Neuronal stem cell (in vitro differentiated cells): ENCODE measurements around the gene MARCHF5.
A peak's percentile ranks its signal among the peaks of the same experiment; 100 is the strongest.

ENCODE experiments used
- DNase-seq: peaks from one replicate; pipeline ENCODE4 v3.0.0-alpha.2; 2013; ENCODE audit warnings: low spot score
- H2AFZ ChIP-seq: one replicate; pipeline ENCODE4 v1.6.1; 2013; ENCODE audit warnings: mild to moderate bottlenecking, low read length, inconsistent platforms
- H2AK5ac ChIP-seq: 2 replicates; pipeline ENCODE4 v1.6.1; 2013; ENCODE audit warnings: low read depth, mild to moderate bottlenecking, inconsistent platforms, low read length, moderate library complexity, mixed read lengths
- H2BK120ac ChIP-seq: 2 replicates; pipeline ENCODE4 v1.6.1; 2013; ENCODE audit warnings: low read depth, mild to moderate bottlenecking, inconsistent platforms, low read length, moderate library complexity, mixed read lengths
- H2BK12ac ChIP-seq: one replicate; pipeline ENCODE4 v1.6.1; 2013; ENCODE audit warnings: low read length, inconsistent platforms
- H2BK15ac ChIP-seq: 2 replicates; pipeline ENCODE4 v1.6.1; 2013; ENCODE audit warnings: mild to moderate bottlenecking, low read length, inconsistent platforms, mixed read lengths
- H2BK5ac ChIP-seq: one replicate; pipeline ENCODE4 v1.6.1; 2013; ENCODE audit warnings: inconsistent platforms, mild to moderate bottlenecking, low read length, moderate library complexity
- H3K14ac ChIP-seq: one replicate; pipeline ENCODE4 v1.6.1; 2013; ENCODE audit warnings: low read length, inconsistent platforms
- H3K18ac ChIP-seq: 2 replicates; pipeline ENCODE4 v1.6.1; 2013; ENCODE audit warnings: low read length, inconsistent platforms
- H3K23ac ChIP-seq: 2 replicates; pipeline ENCODE4 v1.6.1; 2013; ENCODE audit warnings: low read depth, mild to moderate bottlenecking, mixed read lengths, low read length, inconsistent platforms; ENCODE audit not compliant: poor library complexity
- H3K27ac ChIP-seq: replicated peaks from 3 replicates; pipeline ENCODE4 v1.5.1; 2013; ENCODE audit warnings: low read length, inconsistent platforms
- H3K27me3 ChIP-seq, 3 experiments: 2 replicates each; pipeline ENCODE4 v1.6.1; 2013; ENCODE audit warnings: low read length in 3 of 3, mild to moderate bottlenecking in 2 of 3, inconsistent platforms in 1 of 3, low read depth in 1 of 3, mixed read lengths in 1 of 3, moderate library complexity in 1 of 3; ENCODE audit not compliant: control insufficient read depth in 3 of 3, insufficient read depth in 3 of 3
- H3K36me3 ChIP-seq, 2 donors: replicated peaks in 1 of 2; 2 replicates each; pipeline ENCODE4 v1.6.1; 2013; ENCODE audit warnings: low read length in 2 of 2; ENCODE audit not compliant: control insufficient read depth in 2 of 2, insufficient read depth in 2 of 2
- H3K4ac ChIP-seq: 2 replicates; pipeline ENCODE4 v1.6.1; 2013; ENCODE audit warnings: inconsistent platforms, mild to moderate bottlenecking, low read length, moderate library complexity
- H3K4me1 ChIP-seq, 2 donors: 1 replicate in 1 of 2; 2 replicates in 1 of 2; pipeline ENCODE4 v1.6.1; 2013; ENCODE audit warnings: low read length in 2 of 2, low read depth in 1 of 2; ENCODE audit not compliant: control insufficient read depth in 2 of 2, insufficient read depth in 1 of 2
- H3K4me2 ChIP-seq: one replicate; pipeline ENCODE4 v1.6.1; 2013; ENCODE audit warnings: mild to moderate bottlenecking, low read length, inconsistent platforms; ENCODE audit not compliant: insufficient read depth, poor library complexity, severe bottlenecking
- H3K4me3 ChIP-seq, 2 donors: 2 replicates each; pipeline ENCODE4 v1.5.1; 2013; ENCODE audit warnings: low read length in 2 of 2, mild to moderate bottlenecking in 2 of 2, inconsistent platforms in 1 of 2, moderate library complexity in 1 of 2
- H3K79me1 ChIP-seq: one replicate; pipeline ENCODE4 v1.6.1; 2013; ENCODE audit warnings: low read depth, mild to moderate bottlenecking, inconsistent platforms, low read length, moderate library complexity
- H3K9ac ChIP-seq: one replicate; pipeline ENCODE4 v1.6.1; 2013; ENCODE audit warnings: mild to moderate bottlenecking, low read depth, low read length, inconsistent platforms; ENCODE audit not compliant: poor library complexity
- H3K9me3 ChIP-seq, 2 donors: replicated peaks in 1 of 2; 2 replicates each; pipeline versions ENCODE3 to v1.6.1; 2013; ENCODE audit warnings: low read length in 2 of 2, mild to moderate bottlenecking in 2 of 2, inconsistent platforms in 1 of 2, low read depth in 1 of 2, mixed read lengths in 1 of 2, moderate library complexity in 1 of 2; ENCODE audit not compliant: control insufficient read depth in 2 of 2, insufficient read depth in 1 of 2
- H4K8ac ChIP-seq: one replicate; pipeline ENCODE4 v1.6.1; 2013; ENCODE audit warnings: low read depth, mild to moderate bottlenecking, inconsistent platforms, low read length, moderate library complexity
- H4K91ac ChIP-seq: one replicate; pipeline ENCODE4 v1.6.1; 2013; ENCODE audit warnings: low read length, low read depth, mild to moderate bottlenecking, inconsistent platforms; ENCODE audit not compliant: poor library complexity
- WGBS, 2 donors: extraction: QIAGEN DNeasy Blood & Tissue Kit; methylation state at CpG; one replicate each; pipeline ENCODE4 v1.1.7; 2013; ENCODE audit warnings: missing lambda C conversion rate in 2 of 2, mixed read lengths in 1 of 2; ENCODE audit not compliant: insufficient read length in 2 of 2, insufficient replicate concordance in 1 of 2; ENCODE audit errors: extremely low coverage in 2 of 2; 5-methylcytosine and 5-hydroxymethylcytosine counted together

The MARCHF5 gene

DNA sequence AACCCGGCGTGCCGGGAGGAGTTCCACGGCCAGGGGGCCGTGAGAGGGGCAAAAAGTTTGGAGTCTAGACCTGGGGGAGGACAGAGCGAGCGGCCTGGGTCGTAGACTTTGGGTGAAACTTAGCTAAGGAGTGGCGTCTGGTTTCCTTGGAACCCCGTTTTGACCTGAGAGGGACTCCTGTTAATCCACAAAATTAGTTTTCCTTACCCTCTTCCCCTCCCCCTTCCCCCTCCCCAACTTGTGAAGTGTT, 574 bp downstream of the MARCHF5 start:
- Histone ChIP-seq H3K4me3 (peak overlapping the region; percentile 99 to 100), H3K27ac (peak overlapping the region; percentile 70), H2BK120ac (no peak overlapping the region), H2BK15ac (no peak overlapping the region), H3K18ac (peak overlapping the region; percentile 98), H3K27me3 (no peaks in the 10 kb centered on the region), H2AK5ac (peak overlapping the region; percentile 75), H4K91ac (peak overlapping the region; percentile 85), H4K8ac (no peak overlapping the region), H3K79me1 (peaks cover 9% of the 10 kb centered on the region), H3K9ac (peak overlapping the region; percentile 99), H3K4me2 (peak overlapping the region; percentile 62), H3K4me1 (peaks cover 0 to 5% of the 10 kb centered on the region in 2 donors), H3K4ac (no peak overlapping the region), H3K9me3 (no peaks in the 10 kb centered on the region), H3K36me3 (peaks cover 2 to 38% of the 10 kb centered on the region in 2 donors), H3K23ac (peak overlapping the region; percentile 93), H2AFZ (peak overlapping the region; percentile 99), H3K14ac (peak overlapping the region; percentile 100), H2BK12ac (no peak overlapping the region), H2BK5ac (no peak overlapping the region)
- DNase-seq: no peak
- WGBS, 2 donors: no CpG with 5 or more reads among the region's 10 CpGs

DNA sequence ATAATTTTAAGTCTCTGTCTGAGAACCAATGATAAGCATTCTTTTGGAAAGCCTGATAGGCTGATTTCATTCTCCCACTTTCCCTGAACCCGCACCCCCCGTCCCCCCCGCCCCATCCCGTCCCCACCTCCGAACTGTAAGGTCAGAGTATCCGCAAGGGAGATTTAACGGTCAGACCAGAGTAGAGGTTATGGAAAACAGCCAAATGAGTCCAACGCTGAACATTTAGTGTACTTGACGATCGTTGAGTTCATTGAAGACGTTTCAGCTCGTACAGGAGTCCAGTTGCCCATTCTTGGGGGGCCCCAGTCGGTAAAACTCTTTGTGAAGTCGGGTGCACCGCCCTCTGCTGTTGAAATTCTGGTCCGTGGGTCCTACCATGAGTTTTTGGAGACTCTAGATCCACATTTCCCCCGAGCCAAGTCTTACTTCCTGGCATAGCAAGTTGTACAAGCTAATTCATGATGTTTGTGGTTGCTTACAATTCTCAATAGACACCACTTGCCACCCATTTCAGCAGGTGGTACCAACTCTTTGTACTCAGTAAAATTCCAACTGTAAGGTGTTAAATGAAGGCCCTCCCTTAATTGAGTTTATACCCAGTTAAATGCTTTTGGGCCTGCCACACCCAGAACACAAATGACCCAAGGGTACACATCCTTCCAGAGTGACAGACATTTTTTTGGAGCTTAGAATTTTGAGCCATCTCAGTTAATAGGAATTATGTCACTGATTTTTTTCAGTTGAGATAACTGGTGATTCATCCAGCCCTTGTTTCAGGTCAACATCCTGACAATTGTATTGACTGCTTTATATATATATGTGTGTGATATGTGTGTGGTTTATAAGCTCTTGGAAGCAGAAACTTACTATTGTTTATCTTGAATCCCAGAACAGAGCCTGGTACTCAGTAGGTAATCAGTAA, 1.2 kb downstream of the MARCHF5 start:
- Histone ChIP-seq H3K18ac (no peak overlapping the region), H3K23ac (no peak overlapping the region), H3K4me3 (peak overlapping the region; percentile 99 to 100), H4K8ac (no peak overlapping the region), H3K4me2 (peak overlapping the region; percentile 62), H2AK5ac (no peak overlapping the region), H3K9me3 (no peaks in the 10 kb centered on the region), H3K4ac (no peak overlapping the region), H3K79me1 (peaks cover 9% of the 10 kb centered on the region), H2AFZ (peak overlapping the region; percentile 99), H2BK12ac (no peak overlapping the region), H3K27ac (no peak overlapping the region), H4K91ac (no peak overlapping the region), H3K27me3 (no peaks in the 10 kb centered on the region), H3K36me3 (peaks cover 2 to 44% of the 10 kb centered on the region in 2 donors), H2BK5ac (no peak overlapping the region), H3K14ac (no peak overlapping the region), H2BK120ac (no peak overlapping the region), H3K9ac (no peak overlapping the region), H3K4me1 (peaks cover 0 to 5% of the 10 kb centered on the region in 2 donors), H2BK15ac (no peak overlapping the region)
- DNase-seq: peak; percentile 23
- no CpG with 5 or more reads among the region's 17 CpGs for WGBS, 2 donors

DNA sequence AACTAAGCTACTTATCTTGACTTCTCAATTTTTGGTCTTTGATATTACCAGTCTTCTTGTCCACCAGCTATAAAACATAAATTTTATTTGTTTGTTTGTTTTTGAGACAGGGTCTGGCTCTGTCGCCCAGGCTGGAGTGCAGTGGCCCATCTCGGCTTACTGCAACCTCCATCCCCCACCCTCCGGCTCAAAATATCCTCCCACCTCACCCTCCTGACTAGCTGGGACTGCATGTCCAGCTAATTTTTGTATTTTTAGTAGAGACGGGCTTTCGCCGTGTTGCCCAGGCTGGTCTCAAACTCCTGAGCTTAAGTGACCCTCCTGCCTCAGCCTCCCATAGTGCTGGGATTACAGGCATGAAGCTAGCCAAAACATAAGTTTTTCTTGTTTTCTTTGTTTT, 7.5 kb downstream of the MARCHF5 start:
- Histone ChIP-seq H2AFZ (no peak overlapping the region), H2BK12ac (no peak overlapping the region), H3K4ac (no peak overlapping the region), H3K4me3 (no peak overlapping the region), H3K9me3 (no peaks in the 10 kb centered on the region), H2BK120ac (no peak overlapping the region), H4K91ac (no peak overlapping the region), H3K27ac (no peak overlapping the region), H3K27me3 (no peaks in the 10 kb centered on the region), H2BK5ac (no peak overlapping the region), H3K4me1 (no peaks in the 10 kb centered on the region), H3K14ac (no peak overlapping the region), H2BK15ac (no peak overlapping the region), H3K18ac (no peak overlapping the region), H3K23ac (no peak overlapping the region), H2AK5ac (no peak overlapping the region), H3K79me1 (peaks cover 2% of the 10 kb centered on the region), H3K9ac (no peak overlapping the region), H3K36me3 (peaks cover 6 to 72% of the 10 kb centered on the region in 2 donors), H3K4me2 (no peak overlapping the region), H4K8ac (no peak overlapping the region)
- WGBS, 2 donors: no CpG with 5 or more reads among the region's 6 CpGs
- DNase-seq: no peak

DNA sequence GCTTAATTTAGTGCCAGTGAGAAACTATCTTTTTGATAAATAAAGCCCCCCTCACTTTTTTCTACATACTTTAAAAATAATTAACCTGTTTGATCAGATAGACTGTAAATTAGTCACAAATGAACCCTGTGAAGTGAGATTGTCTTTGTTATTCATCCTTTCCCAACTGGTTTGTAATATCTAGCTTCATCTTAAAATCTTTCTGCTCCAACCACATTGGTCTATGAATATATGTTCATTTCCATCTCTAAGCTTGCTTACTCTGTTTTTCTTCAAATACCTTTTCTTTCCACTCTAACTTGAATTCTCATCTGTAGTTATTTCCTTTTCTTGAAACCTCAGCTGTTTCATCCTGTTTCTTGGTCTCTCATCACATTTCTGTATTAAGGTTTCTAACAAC, 12.1 kb downstream of the MARCHF5 start:
- Histone ChIP-seq H3K14ac (no peak overlapping the region), H3K9me3 (no peaks in the 10 kb centered on the region), H2AK5ac (no peak overlapping the region), H3K27ac (no peak overlapping the region), H3K9ac (no peak overlapping the region), H3K4me1 (peaks cover 2 to 3% of the 10 kb centered on the region in 2 donors), H3K18ac (no peak overlapping the region), H3K79me1 (peaks cover 3% of the 10 kb centered on the region), H2AFZ (no peak overlapping the region), H3K4me2 (no peak overlapping the region), H2BK12ac (no peak overlapping the region), H2BK120ac (no peak overlapping the region), H3K36me3 (peaks cover 4 to 52% of the 10 kb centered on the region in 2 donors), H3K23ac (no peak overlapping the region), H4K8ac (no peak overlapping the region), H3K27me3 (no peaks in the 10 kb centered on the region), H4K91ac (no peak overlapping the region), H3K4me3 (no peak overlapping the region), H2BK15ac (no peak overlapping the region), H3K4ac (no peak overlapping the region), H2BK5ac (no peak overlapping the region)
- no peak for DNase-seq
